Measurements from ENCODE around the gene SLC9A6.

DNA sequence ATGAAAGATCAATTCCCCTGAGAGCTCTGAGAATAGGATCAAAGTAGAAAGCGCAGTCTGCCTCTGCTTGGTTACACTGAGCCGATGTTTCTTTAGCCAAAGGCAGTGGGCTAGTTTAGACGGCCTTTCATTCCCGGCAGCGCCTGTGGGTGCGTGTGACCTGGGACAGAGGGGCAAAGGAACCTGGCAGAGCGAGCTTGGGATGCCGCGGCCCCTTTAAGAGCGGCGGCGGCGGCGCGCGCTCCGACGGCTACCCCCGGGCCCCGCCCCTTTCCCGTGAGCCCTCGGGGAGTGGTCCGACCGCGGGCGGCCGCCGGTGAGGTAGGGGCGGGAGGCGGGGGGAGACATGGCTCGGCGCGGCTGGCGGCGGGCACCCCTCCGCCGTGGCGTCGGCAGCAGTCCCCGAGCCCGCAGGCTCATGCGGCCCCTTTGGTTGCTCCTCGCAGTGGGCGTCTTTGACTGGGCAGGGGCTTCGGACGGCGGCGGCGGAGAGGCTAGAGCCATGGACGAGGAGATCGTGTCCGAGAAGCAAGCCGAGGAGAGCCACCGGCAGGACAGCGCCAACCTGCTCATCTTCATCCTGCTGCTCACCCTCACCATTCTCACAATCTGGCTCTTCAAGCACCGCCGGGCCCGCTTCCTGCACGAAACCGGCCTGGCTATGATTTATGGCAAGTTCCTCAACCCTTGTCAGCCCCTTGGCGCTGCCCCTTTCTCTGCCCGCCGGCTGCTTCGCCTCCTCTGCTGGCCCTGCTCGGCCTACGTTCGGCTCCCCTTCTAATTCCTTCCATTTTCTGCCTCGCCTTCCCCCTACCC lies at the start of gene SLC9A6:
- TF ChIP-seq, protein P1, sequence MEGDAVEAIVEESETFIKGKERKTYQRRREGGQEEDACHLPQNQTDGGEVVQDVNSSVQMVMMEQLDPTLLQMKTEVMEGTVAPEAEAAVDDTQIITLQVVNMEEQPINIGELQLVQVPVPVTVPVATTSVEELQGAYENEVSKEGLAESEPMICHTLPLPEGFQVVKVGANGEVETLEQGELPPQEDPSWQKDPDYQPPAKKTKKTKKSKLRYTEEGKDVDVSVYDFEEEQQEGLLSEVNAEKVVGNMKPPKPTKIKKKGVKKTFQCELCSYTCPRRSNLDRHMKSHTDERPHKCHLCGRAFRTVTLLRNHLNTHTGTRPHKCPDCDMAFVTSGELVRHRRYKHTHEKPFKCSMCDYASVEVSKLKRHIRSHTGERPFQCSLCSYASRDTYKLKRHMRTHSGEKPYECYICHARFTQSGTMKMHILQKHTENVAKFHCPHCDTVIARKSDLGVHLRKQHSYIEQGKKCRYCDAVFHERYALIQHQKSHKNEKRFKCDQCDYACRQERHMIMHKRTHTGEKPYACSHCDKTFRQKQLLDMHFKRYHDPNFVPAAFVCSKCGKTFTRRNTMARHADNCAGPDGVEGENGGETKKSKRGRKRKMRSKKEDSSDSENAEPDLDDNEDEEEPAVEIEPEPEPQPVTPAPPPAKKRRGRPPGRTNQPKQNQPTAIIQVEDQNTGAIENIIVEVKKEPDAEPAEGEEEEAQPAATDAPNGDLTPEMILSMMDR (conservative IDR thresholded peaks at IDR 0.05 in 1 of 2, IDR thresholded peaks at IDR 0.05 in 1 of 2; ENCODE audit: low read depth in 1 of 2, low read length in 2 of 2): no peak
- TF ChIP-seq EZH2 (IDR thresholded peaks at IDR 0.05; ENCODE audit: low read length, missing control alignments): no peak

Measured in fibroblast of lung (primary cell).